ENCODE measurements around the gene LPP. TPM values are rescaled to one million over a fixed set of nuclear protein-coding genes. Genes with fewer than 3 reads are reported as not detected.

LPP gene
- total RNA-seq, 2 donors from 2014 or later = 52.7 to 53.4 TPM

- peaks cover 0 to 17% of the 10 kb centered on the region in 2 donors for H3K9me3 Mint-ChIP-seq
- H3K27ac Mint-ChIP-seq = no peak overlapping the region
- peaks cover 10 to 31% of the 10 kb centered on the region in 2 donors for H3K36me3 Mint-ChIP-seq
- no peak for DNase-seq (ENCODE audit: low spot score in 2 of 2)
- ATAC-seq = no peak
Observed at GRCh38 chr3:188480011-188480410, 326.1 kb downstream of the LPP start.

- no peak for ATAC-seq
- H3K36me3 Mint-ChIP-seq = peaks cover 15 to 53% of the 10 kb centered on the region in 2 donors
- H3K9me3 Mint-ChIP-seq = peaks cover 0 to 17% of the 10 kb centered on the region in 2 donors
- no peak for DNase-seq (ENCODE audit: low spot score in 2 of 2)
- no peak overlapping the region for H3K27ac Mint-ChIP-seq
Observed at GRCh38 chr3:188482929-188483328, 329.0 kb downstream of the LPP start.

- H3K36me3 Mint-ChIP-seq = peaks cover 15 to 60% of the 10 kb centered on the region in 2 donors
- ATAC-seq = no peak
- H3K9me3 Mint-ChIP-seq = peaks cover 0 to 15% of the 10 kb centered on the region in 2 donors
- DNase-seq (ENCODE audit: low spot score in 2 of 2) = no peak
- H3K27ac Mint-ChIP-seq = no peak overlapping the region
Observed at GRCh38 chr3:188486126-188486525, 332.2 kb downstream of the LPP start.

GRCh38 chr3:188486952-188487351, 333.0 kb downstream of the LPP start:
- no peak overlapping the region for H3K27ac Mint-ChIP-seq

DNA sequence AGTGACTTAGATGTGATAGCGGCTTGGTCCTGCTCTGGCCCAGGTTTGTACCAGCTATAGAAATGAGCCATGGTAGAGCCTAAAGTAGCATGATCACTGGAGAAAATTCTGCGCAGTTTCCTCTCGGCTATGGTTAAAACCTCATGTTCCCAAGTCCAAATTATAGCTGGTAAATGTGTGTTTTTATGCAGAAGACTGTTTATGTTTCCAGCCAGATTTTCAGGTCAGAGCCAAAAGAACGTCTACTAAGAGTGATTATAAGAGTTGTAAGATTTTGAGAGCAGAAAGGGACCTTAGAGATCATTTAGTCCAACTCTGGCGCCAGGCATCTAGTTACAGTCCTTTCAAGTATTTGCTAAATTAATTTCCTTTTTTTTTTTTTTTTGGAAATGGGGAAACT, 333.7 kb downstream of the LPP start:
- DNase-seq (ENCODE audit: low spot score in 2 of 2) (no peak), ATAC-seq (no peak)
- H3K9me3 Mint-ChIP-seq = no peaks in the 10 kb centered on the region

More at GRCh38 chr3:188486952-188487351, 333.0 kb downstream of the LPP start:
- Mint-ChIP-seq H3K36me3 (peaks cover 8 to 55% of the 10 kb centered on the region in 2 donors), H3K9me3 (peaks cover 0 to 7% of the 10 kb centered on the region in 2 donors)
- DNase-seq (ENCODE audit: low spot score in 2 of 2) (no peak), ATAC-seq (no peak)

DNA sequence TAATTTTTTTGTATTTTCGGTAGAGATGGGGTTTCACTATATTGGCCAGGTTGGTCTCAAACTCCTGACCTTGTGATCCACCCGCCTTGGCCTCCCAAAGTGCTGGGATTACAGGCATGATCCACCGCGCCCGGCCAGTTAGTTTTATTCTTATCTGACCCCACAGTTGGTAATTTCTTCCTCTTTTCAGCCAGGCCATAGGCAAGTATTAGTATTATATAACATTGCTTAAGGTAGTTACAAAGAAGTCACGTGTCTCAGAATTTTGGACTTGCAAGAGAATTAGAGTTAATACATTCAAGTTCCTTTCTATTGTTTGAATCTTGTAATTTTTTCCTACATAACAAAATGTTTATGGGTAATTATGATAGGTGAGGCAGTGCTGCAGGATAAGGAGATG, 334.8 kb downstream of the LPP start:
- no peak for DNase-seq (ENCODE audit: low spot score in 2 of 2)
- Mint-ChIP-seq H3K27ac (no peak overlapping the region), H3K36me3 (peaks cover 5 to 46% of the 10 kb centered on the region in 2 donors)

More for the DNA sequence above, 333.7 kb downstream of the LPP start:
- Mint-ChIP-seq H3K27ac (no peak overlapping the region), H3K36me3 (peaks cover 5 to 48% of the 10 kb centered on the region in 2 donors)

GRCh38 chr3:188489639-188490405, 335.9 kb downstream of the LPP start:
- no peaks in the 10 kb centered on the region for H3K9me3 Mint-ChIP-seq
- ATAC-seq (no peak), DNase-seq (ENCODE audit: low spot score in 2 of 2) (no peak)
- H3K27ac Mint-ChIP-seq = peak overlapping the region in 1 of 2 donors; percentile 50
- H3K36me3 Mint-ChIP-seq = peaks cover 5 to 36% of the 10 kb centered on the region in 2 donors

More for the DNA sequence above, 334.8 kb downstream of the LPP start:
- H3K9me3 Mint-ChIP-seq = no peaks in the 10 kb centered on the region
- ATAC-seq = no peak

DNA sequence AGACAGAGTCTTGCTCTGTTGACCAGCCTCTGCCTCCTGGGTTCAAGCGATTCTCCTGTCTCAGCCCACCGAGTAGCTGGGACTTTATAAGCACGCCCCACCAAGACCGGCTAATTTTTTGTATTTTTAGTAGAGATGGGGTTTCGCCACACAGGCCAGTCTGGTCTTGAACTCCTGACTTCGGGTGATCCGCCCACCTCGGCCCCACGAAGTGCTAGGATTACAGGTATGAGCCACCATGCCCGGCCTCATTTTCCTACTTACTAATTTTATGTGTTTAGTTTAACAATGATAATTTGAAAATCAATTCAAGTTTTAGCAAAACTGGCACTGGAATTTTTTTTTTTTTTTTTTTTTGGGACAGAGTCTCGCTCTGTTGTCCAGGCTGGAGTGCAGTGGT, 336.5 kb downstream of the LPP start:
- Mint-ChIP-seq H3K36me3 (peaks cover 5 to 30% of the 10 kb centered on the region in 2 donors), H3K9me3 (no peaks in the 10 kb centered on the region), H3K27ac (no peak overlapping the region)
- ATAC-seq (no peak), DNase-seq (ENCODE audit: low spot score in 2 of 2) (no peak)

- DNase-seq (ENCODE audit: low spot score in 2 of 2) = no peak
- Mint-ChIP-seq H3K27ac (no peak overlapping the region), H3K9me3 (no peaks in the 10 kb centered on the region), H3K36me3 (peaks cover 2 to 25% of the 10 kb centered on the region in 2 donors)
- no peak for ATAC-seq
Observed at GRCh38 chr3:188491276-188491687, 337.3 kb downstream of the LPP start.

GRCh38 chr3:188496390-188496789, 342.4 kb downstream of the LPP start:
- H3K27ac Mint-ChIP-seq = no peak overlapping the region
- ATAC-seq (no peak), DNase-seq (ENCODE audit: low spot score in 2 of 2) (no peak)
- peaks cover 5 to 7% of the 10 kb centered on the region in 2 donors for H3K9me3 Mint-ChIP-seq
- H3K36me3 Mint-ChIP-seq = peaks cover under 1 to 7% of the 10 kb centered on the region in 2 donors

GRCh38 chr3:188497021-188497420, 343.1 kb downstream of the LPP start:
- DNase-seq (ENCODE audit: low spot score in 2 of 2) (no peak), ATAC-seq (no peak)
- Mint-ChIP-seq H3K9me3 (peaks cover 6 to 9% of the 10 kb centered on the region in 2 donors), H3K36me3 (peaks cover 2 to 7% of the 10 kb centered on the region in 2 donors), H3K27ac (no peak overlapping the region)

GRCh38 chr3:188503647-188504046, 349.7 kb downstream of the LPP start:
- Mint-ChIP-seq H3K9me3 (peaks cover 29 to 38% of the 10 kb centered on the region in 2 donors), H3K36me3 (peaks cover 27 to 45% of the 10 kb centered on the region in 2 donors), H3K27ac (no peak overlapping the region)
- DNase-seq (ENCODE audit: low spot score in 2 of 2) = no peak
- no peak for ATAC-seq

- ATAC-seq (no peak), DNase-seq (ENCODE audit: low spot score in 2 of 2) (no peak)
- H3K27ac Mint-ChIP-seq = no peak overlapping the region
- peaks cover 29 to 38% of the 10 kb centered on the region in 2 donors for H3K9me3 Mint-ChIP-seq
- H3K36me3 Mint-ChIP-seq = peaks cover 27 to 47% of the 10 kb centered on the region in 2 donors
Observed at GRCh38 chr3:188505151-188505550, 351.2 kb downstream of the LPP start.

- ATAC-seq = no peak
- Mint-ChIP-seq H3K9me3 (peaks cover 25 to 34% of the 10 kb centered on the region in 2 donors), H3K36me3 (peaks cover 23 to 51% of the 10 kb centered on the region in 2 donors), H3K27ac (no peak overlapping the region)
- DNase-seq (ENCODE audit: low spot score in 2 of 2) = no peak
Observed at GRCh38 chr3:188505911-188506310, 352.0 kb downstream of the LPP start.

- DNase-seq (ENCODE audit: low spot score in 2 of 2) = no peak
- Mint-ChIP-seq H3K36me3 (peaks cover 20 to 51% of the 10 kb centered on the region in 2 donors), H3K27ac (no peak overlapping the region), H3K9me3 (peaks cover 23 to 31% of the 10 kb centered on the region in 2 donors)
- no peak for ATAC-seq
Observed at GRCh38 chr3:188506446-188506845, 352.5 kb downstream of the LPP start.

DNA sequence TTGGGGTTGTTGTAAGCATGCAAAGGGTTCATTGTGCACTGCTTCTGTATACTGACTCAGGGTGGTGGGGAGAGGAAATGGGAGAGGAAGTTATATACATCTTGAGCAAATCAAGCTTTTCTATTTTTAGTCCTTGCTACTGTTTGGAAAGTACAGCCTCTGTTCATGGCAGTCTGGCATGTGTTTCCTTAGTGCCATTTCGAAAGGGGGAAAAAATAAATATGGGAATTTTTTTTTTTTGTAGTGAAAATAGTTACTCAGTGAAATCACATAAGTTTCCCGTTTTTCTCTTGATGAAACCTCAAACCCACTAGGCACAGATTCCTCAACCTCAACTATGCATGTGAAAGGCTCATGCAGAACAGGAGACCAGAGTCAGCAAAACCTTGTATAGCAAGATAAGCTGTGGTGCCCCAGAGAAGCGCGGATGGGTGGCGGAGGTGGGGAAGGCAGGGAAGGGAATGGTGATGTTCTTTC, 353.3 kb downstream of the LPP start:
- Mint-ChIP-seq H3K27ac (no peak overlapping the region), H3K9me3 (peaks cover 20 to 30% of the 10 kb centered on the region in 2 donors), H3K36me3 (peaks cover 20 to 46% of the 10 kb centered on the region in 2 donors)
- no peak for DNase-seq (ENCODE audit: low spot score in 2 of 2)
- peak in 1 of 2 donors; percentile 31 for ATAC-seq

- Mint-ChIP-seq H3K27ac (no peak overlapping the region), H3K9me3 (peaks cover 19 to 27% of the 10 kb centered on the region in 2 donors), H3K36me3 (peaks cover 18 to 42% of the 10 kb centered on the region in 2 donors)
- ATAC-seq (no peak), DNase-seq (ENCODE audit: low spot score in 2 of 2) (no peak)
Observed at GRCh38 chr3:188508454-188508853, 354.5 kb downstream of the LPP start.

All from activated naive CD4-positive, alpha-beta T cell treated with anti-CD3 and anti-CD28 coated beads, Interleukin-2, amount 50 U/mL, for 72 hours (primary cell).